22Rv1 (cell line): ENCODE measurements around the gene FBXO36.

Source experiments
- H3K27ac ChIP-seq: fragments of 450-650 bp; 2 replicates; pipeline ENCODE4 v1.5.1; 2017
- ZFX ChIP-seq: fragments of 450-650 bp; IDR thresholded peaks from 2 replicates; pipeline ENCODE4 v1.6.1; 2017; ENCODE audit warnings: antibody characterized with exemption, borderline replicate concordance
- TF ChIP-seq, protein P1 (sequence below): fragments of 450-650 bp; IDR thresholded peaks from 2 replicates; pipeline ENCODE4 v1.5.1; 2017; ENCODE audit warnings: mild to moderate bottlenecking

The FBXO36 gene

DNA sequence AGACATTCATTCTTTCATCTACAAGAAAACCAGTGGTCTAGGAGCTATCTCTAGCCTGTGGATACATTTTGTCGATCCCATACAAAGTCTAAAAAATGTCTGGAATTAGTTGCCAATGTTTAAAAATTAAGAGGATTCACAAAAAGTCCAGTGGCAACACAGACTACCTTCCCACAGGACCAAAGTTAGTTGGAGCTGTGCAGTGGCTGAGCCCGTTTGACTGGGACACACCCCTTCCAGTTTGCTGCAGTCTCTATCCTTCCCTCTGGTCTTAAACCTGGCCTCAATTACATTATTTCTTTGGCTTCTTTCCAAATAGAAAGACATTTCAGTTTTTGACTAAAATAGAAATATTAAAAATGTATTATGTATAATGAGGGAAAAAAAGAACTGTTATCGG, 127.8 kb downstream of the FBXO36 start:
- H3K27ac ChIP-seq: no peak overlapping the region
- TF ChIP-seq, protein P1, sequence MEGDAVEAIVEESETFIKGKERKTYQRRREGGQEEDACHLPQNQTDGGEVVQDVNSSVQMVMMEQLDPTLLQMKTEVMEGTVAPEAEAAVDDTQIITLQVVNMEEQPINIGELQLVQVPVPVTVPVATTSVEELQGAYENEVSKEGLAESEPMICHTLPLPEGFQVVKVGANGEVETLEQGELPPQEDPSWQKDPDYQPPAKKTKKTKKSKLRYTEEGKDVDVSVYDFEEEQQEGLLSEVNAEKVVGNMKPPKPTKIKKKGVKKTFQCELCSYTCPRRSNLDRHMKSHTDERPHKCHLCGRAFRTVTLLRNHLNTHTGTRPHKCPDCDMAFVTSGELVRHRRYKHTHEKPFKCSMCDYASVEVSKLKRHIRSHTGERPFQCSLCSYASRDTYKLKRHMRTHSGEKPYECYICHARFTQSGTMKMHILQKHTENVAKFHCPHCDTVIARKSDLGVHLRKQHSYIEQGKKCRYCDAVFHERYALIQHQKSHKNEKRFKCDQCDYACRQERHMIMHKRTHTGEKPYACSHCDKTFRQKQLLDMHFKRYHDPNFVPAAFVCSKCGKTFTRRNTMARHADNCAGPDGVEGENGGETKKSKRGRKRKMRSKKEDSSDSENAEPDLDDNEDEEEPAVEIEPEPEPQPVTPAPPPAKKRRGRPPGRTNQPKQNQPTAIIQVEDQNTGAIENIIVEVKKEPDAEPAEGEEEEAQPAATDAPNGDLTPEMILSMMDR: no peak
- TF ChIP-seq ZFX: no peak

GRCh38 chr2:230052299-230052698, 130.0 kb downstream of the FBXO36 start:
- no peak for TF ChIP-seq ZFX
- TF ChIP-seq, protein P1: no peak
- H3K27ac ChIP-seq: no peak overlapping the region

DNA sequence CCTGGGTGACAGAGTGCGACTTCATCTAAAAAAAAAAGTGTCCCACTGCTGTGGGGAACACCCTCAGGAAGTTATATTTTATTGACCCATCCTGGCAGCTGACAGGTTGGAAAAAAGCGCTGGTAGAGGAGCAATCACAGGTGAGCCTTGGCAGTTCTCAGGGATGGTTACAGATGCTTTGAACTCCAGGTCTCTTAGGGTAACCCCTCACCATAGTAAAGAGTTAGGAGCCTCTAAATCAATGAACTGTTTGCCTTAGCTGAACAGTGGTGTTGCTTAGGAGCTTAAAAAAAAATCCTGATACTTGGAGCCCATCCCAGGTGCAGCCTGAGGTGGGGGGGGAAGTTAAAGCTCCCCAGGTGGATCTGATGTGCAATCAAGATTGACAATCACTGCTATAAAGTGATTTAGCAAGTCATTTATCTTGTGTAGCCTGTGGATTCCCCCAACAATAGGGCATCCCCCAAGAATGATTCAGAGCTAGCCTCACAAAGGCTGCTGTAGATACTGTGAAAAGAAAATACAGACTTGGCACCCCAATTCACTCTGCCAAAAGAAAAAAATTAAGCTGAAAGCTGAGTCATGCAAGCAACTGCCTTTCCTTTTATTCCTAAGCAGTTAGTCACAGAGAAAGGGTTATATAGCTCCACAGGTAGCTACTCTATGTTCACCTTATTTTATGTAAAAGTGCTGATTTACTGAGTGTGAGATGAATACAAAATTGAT, 131.6 kb downstream of the FBXO36 start:
- TF ChIP-seq, protein P1: no peak
- no peak for TF ChIP-seq ZFX
- H3K27ac ChIP-seq: no peak overlapping the region

DNA sequence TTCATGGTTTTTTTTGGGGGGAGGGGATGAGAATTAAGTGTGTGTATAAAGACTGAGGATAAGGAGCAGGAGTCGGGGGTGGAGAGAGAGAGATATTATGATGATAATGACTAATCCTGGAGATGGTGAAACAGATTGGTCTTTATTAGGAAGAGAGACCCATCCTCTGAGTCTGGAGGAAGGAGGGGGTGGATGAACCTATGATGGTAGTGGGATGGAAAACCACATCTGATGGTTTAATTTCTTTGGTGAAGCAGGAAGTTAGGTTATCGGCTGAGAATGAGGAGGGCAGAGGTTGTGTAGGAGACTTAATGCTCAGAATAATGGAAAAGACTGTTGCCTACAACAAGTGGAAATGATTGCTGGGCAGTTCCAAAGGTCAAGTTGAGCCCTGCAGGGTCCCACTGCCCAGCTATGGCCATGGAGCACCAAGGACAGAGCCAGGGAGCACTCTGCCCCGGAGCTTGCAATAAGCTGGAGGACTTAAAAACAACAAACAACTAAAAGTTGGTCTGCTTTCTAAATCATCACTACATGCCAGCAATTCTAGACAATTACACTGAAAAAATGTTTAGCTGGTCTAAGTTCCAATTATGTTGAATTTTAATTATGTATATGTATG, 138.5 kb downstream of the FBXO36 start:
- no peak for TF ChIP-seq ZFX
- TF ChIP-seq, protein P1: no peak
- H3K27ac ChIP-seq: no peak overlapping the region
